Endothelial cell of umbilical vein (primary cell): ENCODE results near the gene DYNC1H1. TPM values are rescaled to one million over a fixed set of nuclear protein-coding genes. Genes with fewer than 3 reads are reported as not detected.

Source experiments
- BruUV-seq: library from RNA; stranded (reverse); fragments of 400-500 nt; replicated peaks from 2 replicates; lab custom pipeline; 2021; lab: Mats Ljungman, UMichigan
- CTCF ChIA-PET: fragments of 300-600, 350-600 bp; sonication (Branson Sonifier 250); formaldehyde crosslinking; loops from one replicate; lab custom pipeline; 2021; ENCODE audit warnings: antibody characterized with exemption, inconsistent platforms; lab: Charles Lee
- POLR2A ChIA-PET: fragments of 300-600, 350-600 bp; sonication (Branson Sonifier 250); formaldehyde crosslinking; loops from one replicate; lab custom pipeline; 2021; ENCODE audit warnings: antibody characterized with exemption, inconsistent platforms; lab: Charles Lee
- DNase-seq: peaks from one replicate; pipeline ENCODE4 v3.0.0-alpha.2; 2011; ENCODE audit warnings: low read depth, low spot score
- FAIRE-seq: peaks from 2 replicates; lab custom pipeline; 2011; peaks lifted over from hg19 to GRCh38; lab: Jason Lieb, UNC
- H2AFZ ChIP-seq: 2 replicates; pipeline ENCODE4 v1.6.0; 2012; ENCODE audit warnings: low read depth, low read length, control low read depth, inconsistent platforms
- H3K27ac ChIP-seq: 2 replicates; pipeline ENCODE4 v1.5.1; 2011; ENCODE audit warnings: low read depth, mild to moderate bottlenecking, control low read depth, low read length, moderate library complexity; ENCODE audit not compliant: insufficient read depth
- H3K27me3 ChIP-seq, 2 experiments: 2 replicates each; pipeline versions ENCODE4 v1.6.0 to v1.6.1; 2011; ENCODE audit warnings: low read length in 2 of 2, mixed read lengths in 1 of 2; ENCODE audit not compliant: control insufficient read depth in 2 of 2, insufficient read depth in 2 of 2
- H3K36me3 ChIP-seq, 2 experiments: 2 replicates in 1 of 2; 3 replicates in 1 of 2; pipeline ENCODE4 v1.5.1; 2011; ENCODE audit warnings: low read length in 2 of 2, mild to moderate bottlenecking in 1 of 2, moderate library complexity in 1 of 2; ENCODE audit not compliant: control insufficient read depth in 2 of 2, insufficient read depth in 2 of 2; ENCODE audit errors: extremely low read depth in 1 of 2
- H3K4me1 ChIP-seq: 3 replicates; pipeline ENCODE4 v1.5.1; 2011; ENCODE audit warnings: mild to moderate bottlenecking, low read length; ENCODE audit not compliant: control insufficient read depth, insufficient read depth; ENCODE audit errors: extremely low read depth
- H3K4me2 ChIP-seq: 2 replicates; pipeline ENCODE4 v1.6.1; 2011; ENCODE audit warnings: low read length, control low read depth, mixed read lengths; ENCODE audit not compliant: insufficient read depth
- H3K4me3 ChIP-seq, 3 experiments: fragments of 200-600 bp in 1 of 3; sonication (generic), shearing (Covaris generic) in 1 of 3; replicated peaks in 1 of 3; 2 replicates each; pipeline ENCODE4 v1.5.1; 2011 to 2016; ENCODE audit warnings: control low read depth in 3 of 3, low read length in 3 of 3, mild to moderate bottlenecking in 2 of 3, inconsistent platforms in 1 of 3, low read depth in 1 of 3, moderate library complexity in 1 of 3; ENCODE audit not compliant: insufficient read depth in 1 of 3
- H3K79me2 ChIP-seq: 2 replicates; pipeline ENCODE4 v1.6.0; 2012; ENCODE audit warnings: low read length, inconsistent platforms; ENCODE audit not compliant: control insufficient read depth, insufficient read depth
- H3K9ac ChIP-seq: replicated peaks from 2 replicates; pipeline ENCODE3; 2011; ENCODE audit warnings: low read length, control low read depth; ENCODE audit not compliant: insufficient read depth; ENCODE audit errors: extremely low read depth
- H3K9me1 ChIP-seq: replicated peaks from 3 replicates; pipeline ENCODE4 v1.6.0; 2011; ENCODE audit warnings: mild to moderate bottlenecking, low read length; ENCODE audit not compliant: control insufficient read depth, insufficient read depth; ENCODE audit errors: extremely low read depth
- H3K9me3 ChIP-seq: replicated peaks from 2 replicates; pipeline ENCODE4 v1.5.1; 2012; ENCODE audit warnings: low read length, inconsistent platforms; ENCODE audit not compliant: control insufficient read depth, insufficient read depth
- H4K20me1 ChIP-seq: replicated peaks from 2 replicates; pipeline ENCODE3; 2011; ENCODE audit warnings: mild to moderate bottlenecking, low read length; ENCODE audit not compliant: control insufficient read depth, insufficient read depth; ENCODE audit errors: extremely low read depth
- EZH2 ChIP-seq: IDR thresholded peaks from 2 replicates; pipeline ENCODE4 v1.6.1; 2012; ENCODE audit warnings: borderline replicate concordance, low read depth, mild to moderate bottlenecking, moderate library complexity, low read length, inconsistent platforms; ENCODE audit not compliant: severe bottlenecking
- FOS ChIP-seq: IDR thresholded peaks from 2 replicates; pipeline ENCODE4 v1.6.1; 2011; ENCODE audit warnings: mild to moderate bottlenecking, low read length, moderate library complexity, borderline replicate concordance; ENCODE audit not compliant: insufficient read depth
- GATA2 ChIP-seq: IDR thresholded peaks from 2 replicates; pipeline ENCODE4 v1.7.0; 2011; ENCODE audit warnings: low read depth, mild to moderate bottlenecking, moderate library complexity, mixed read lengths, low read length; ENCODE audit not compliant: insufficient read length, insufficient read depth
- JUN ChIP-seq: IDR thresholded peaks from 2 replicates; pipeline ENCODE4 v1.6.1; 2011; ENCODE audit warnings: borderline replicate concordance, low read depth; ENCODE audit not compliant: insufficient read length, insufficient read depth
- MAX ChIP-seq: IDR thresholded peaks from 2 replicates; pipeline ENCODE4 v1.6.1; 2011; ENCODE audit not compliant: insufficient read depth, insufficient read length
- MYC ChIP-seq: IDR thresholded peaks from one replicate; pipeline ENCODE4 v1.6.1; 2011; ENCODE audit warnings: mild to moderate bottlenecking, low read depth, low read length
- POLR2A ChIP-seq: IDR thresholded peaks from 2 replicates; pipeline ENCODE4 v1.6.1; 2012; ENCODE audit warnings: low read depth, mild to moderate bottlenecking, control low read depth, low read length
- POLR2AphosphoS5 ChIP-seq: IDR thresholded peaks from 2 replicates; pipeline ENCODE4 v1.6.1; 2012; ENCODE audit warnings: low read depth, mild to moderate bottlenecking, control low read depth, low read length, moderate library complexity; ENCODE audit not compliant: insufficient read depth
- dilution Hi-C: fragments of 300-500 bp; cut with MboI; formaldehyde crosslinking; loops from one replicate; pipeline ENCODE4 v1.15.0; 2019; ENCODE audit warnings: low sequenced_read_pairs; ENCODE audit not compliant: extremely low pct_ligation_motif_present
- intact Hi-C: fragments of 100-400 bp; cut with micrococcal nuclease; formaldehyde crosslinking; loops from one replicate; pipeline ENCODE4 v1.10.0; 2022
- polyA plus RNA-seq, 4 experiments: library from polyadenylated mRNA; depleted of rRNA in 3 of 4; stranded (reverse) in 3 of 4; unstranded in 1 of 4; fragments of >200 nt; gene quantifications; 2 replicates each; pipeline versions ENCODE4 v1.2.1 to v1.2.3, GENCODE V29; 2011 to 2012; ENCODE audit warnings: missing spikeins in 1 of 4
- total RNA-seq: library from RNA; stranded (reverse); gene quantifications from 2 replicates; pipeline ENCODE4 v1.2.3, GENCODE V29; 2021
- TF ChIP-seq, protein P1 (sequence below), 2 donors: IDR thresholded peaks; 1 replicate in 1 of 2; 2 replicates in 1 of 2; pipeline ENCODE4 v1.5.1; 2011; ENCODE audit warnings: low read length in 2 of 2, mild to moderate bottlenecking in 2 of 2, moderate library complexity in 2 of 2, control low read depth in 1 of 2, inconsistent platforms in 1 of 2, low read depth in 1 of 2; ENCODE audit not compliant: insufficient read depth in 1 of 2; ENCODE audit errors: extremely low read depth in 1 of 2

Gene DYNC1H1
- total and polyA plus RNA-seq, 2 donors (not counting 3 experiments of a cell fraction or from before 2014, with no cell fraction given), result 254 to 648 TPM

DNA sequence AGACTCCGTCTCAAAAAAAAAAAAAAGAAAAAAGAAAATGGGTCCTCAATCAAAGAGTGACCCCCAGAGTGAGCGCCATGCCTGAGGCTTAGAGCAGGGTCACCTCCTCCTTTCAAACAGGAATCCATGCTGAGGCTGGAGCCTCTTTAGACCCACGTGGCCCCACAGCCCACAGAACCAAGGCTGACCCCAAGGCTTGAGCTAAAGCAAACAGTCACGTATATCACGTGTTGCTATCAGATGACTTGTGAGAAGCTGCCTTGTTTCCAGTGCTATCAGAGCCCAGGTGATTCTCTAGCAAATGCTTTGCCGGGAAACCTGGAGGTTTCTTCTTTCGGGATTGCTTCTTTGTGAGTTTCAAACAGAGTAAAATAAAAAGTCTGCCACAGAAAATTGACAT, 31.7 kb upstream of the DYNC1H1 start:
- dilution Hi-C loops, result no loop called here
- no peak for FAIRE-seq

More for the DNA sequence above, 31.7 kb upstream of the DYNC1H1 start:
- Histone ChIP-seq H4K20me1 (no peaks in the 10 kb centered on the region), H3K4me2 (no peak overlapping the region), H3K27me3 (peaks cover 0 to 2% of the 10 kb centered on the region in 2 experiments), H2AFZ (no peak overlapping the region), H3K9me3 (no peaks in the 10 kb centered on the region), H3K4me3 (no peak overlapping the region), H3K36me3 (no peaks in the 10 kb centered on the region), H3K27ac (no peak overlapping the region), H3K9ac (no peak overlapping the region), H3K79me2 (no peaks in the 10 kb centered on the region), H3K4me1 (no peaks in the 10 kb centered on the region), H3K9me1 (no peaks in the 10 kb centered on the region)
- no TSS peak for BruUV-seq
- CTCF ChIA-PET, result interaction anchor here (2.3 kb wide), 1 partner anchor 162 kb away, joined by 9 read pairs; no protein-coding TSS in a partner anchor
- DNase-seq, result no peak
- TF ChIP-seq MAX, result no peak
- no peak for TF ChIP-seq JUN
- TF ChIP-seq GATA2, result no peak
- TF ChIP-seq, protein P1, sequence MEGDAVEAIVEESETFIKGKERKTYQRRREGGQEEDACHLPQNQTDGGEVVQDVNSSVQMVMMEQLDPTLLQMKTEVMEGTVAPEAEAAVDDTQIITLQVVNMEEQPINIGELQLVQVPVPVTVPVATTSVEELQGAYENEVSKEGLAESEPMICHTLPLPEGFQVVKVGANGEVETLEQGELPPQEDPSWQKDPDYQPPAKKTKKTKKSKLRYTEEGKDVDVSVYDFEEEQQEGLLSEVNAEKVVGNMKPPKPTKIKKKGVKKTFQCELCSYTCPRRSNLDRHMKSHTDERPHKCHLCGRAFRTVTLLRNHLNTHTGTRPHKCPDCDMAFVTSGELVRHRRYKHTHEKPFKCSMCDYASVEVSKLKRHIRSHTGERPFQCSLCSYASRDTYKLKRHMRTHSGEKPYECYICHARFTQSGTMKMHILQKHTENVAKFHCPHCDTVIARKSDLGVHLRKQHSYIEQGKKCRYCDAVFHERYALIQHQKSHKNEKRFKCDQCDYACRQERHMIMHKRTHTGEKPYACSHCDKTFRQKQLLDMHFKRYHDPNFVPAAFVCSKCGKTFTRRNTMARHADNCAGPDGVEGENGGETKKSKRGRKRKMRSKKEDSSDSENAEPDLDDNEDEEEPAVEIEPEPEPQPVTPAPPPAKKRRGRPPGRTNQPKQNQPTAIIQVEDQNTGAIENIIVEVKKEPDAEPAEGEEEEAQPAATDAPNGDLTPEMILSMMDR (IDR thresholded peaks at IDR 0.05; ENCODE audit: extremely low read depth in 1 of 2, insufficient read depth in 1 of 2, low read depth in 1 of 2, low read length in 2 of 2), result no peak
- TF ChIP-seq FOS, result no peak
- no peak for TF ChIP-seq POLR2AphosphoS5
- TF ChIP-seq EZH2, result no peak
- TF ChIP-seq MYC, result no peak
- no peak for TF ChIP-seq POLR2A
- intact Hi-C loops, result no loop called here
- POLR2A ChIA-PET, result no interaction called here
